ENCODE measurements around the gene EPN1.

The EPN1 gene

DNA sequence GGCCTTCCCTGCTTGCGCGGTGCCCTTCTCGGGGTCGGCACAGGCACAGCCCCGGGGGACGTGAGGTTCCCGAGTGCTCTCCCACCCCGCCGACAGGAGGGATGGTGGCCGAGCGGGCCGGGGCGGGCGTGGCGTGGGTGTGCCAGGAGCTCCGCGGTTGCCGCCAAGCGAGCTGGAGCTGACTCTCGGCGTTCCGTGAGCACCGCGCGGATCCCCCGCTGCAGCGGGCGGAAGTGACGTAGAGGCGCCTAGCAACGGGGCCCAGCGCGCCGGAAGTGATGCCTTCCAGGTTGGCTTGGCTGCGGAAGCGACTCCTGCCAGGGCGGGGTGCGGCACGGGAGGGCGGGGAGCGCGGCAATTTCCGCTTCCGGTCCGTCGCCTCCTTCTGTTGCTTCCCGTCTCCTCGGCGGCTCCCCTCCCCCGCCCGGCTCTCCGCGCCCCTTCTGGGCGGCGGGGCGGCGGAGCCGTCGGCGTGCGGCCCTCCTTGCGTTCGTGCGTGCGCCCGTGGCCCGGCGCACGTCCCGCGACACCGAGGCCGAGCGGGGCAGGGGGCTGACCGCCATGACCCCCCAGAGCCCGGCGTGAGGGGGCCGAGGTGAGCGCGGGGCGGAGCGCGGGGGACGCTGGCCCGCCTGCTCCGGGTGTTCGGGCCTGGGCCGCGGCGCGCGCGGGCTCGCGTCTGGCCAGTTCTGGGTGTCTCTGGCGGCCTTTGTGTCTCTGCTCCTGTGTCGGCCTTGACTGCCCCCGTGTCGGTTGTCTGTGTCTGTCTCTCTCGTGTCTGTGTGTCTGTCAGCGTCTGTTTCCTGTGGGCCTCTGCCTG is at the start of gene EPN1:
Gene EPN1 (plus strand): TSS at position 386 of the 820 bp plus-strand sequence. CDS start 3,402 bp downstream, outside the sequence.
- DNase-seq (ENCODE audit: low read depth, low spot score), result peak; percentile 98

DNA sequence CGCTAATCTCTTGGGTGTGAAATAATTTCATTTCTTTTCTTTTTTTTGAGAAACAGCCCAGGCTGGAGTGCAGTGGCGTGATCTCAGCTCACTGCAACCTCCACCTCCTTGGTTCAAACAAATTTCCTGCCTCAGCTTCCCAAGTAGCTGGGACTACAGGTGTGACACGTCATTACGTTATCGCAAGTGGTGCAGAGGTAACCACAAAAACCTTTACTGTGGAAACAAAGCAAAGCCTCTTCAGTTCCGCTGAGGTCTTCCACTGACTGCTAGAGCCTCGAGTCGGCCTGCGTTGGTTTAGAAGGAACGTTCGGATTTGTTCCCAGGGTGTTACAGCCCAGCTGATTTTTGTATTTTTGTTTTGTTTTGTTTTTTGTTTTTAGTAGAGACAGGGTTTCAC is 48.7 kb upstream of the EPN1 start:
- no peak for DNase-seq (ENCODE audit: low read depth, low spot score)

DNA sequence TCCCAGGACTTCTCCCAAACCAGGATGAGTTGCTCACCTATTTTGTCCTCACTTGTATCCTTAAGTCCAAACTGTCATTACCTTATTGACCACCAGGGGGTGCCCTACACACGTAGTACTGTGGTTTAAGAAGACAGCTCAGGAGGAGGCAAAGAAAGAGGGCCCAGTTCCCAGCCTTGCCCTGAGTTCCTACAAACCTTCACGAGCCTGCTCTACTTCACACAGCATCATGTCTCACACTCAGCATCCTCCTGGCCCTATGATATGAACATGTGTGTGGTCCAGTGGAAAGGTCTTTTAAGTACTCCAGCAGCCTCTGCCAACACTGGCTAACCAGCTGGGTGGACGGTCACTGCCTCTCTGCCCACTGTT is 42.6 kb upstream of the EPN1 start:
- peak; percentile 94 for DNase-seq (ENCODE audit: low read depth, low spot score)

- no peak for DNase-seq (ENCODE audit: low read depth, low spot score)
These were observed 41.2 kb upstream of the EPN1 start for GRCh38 chr19:55633861-55634260.

DNA sequence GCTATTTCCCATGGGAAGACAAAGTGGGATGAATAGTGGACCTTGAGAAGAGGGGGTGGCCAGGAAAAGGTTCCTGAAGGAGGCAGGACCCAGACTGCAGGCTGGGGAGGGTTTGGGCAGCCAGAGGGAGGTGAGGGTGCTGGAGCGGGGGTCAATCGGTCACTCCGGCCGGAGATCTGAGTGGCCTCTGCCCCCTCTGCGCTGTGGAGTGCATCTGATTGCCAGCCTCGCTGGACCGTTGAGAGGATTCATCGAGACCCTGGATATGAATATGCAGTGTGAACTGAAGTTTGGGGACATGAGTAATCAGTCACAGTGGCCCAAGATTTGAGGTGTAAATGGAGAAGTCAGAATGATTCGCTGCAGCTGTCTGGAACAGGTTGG is 39.7 kb upstream of the EPN1 start:
- DNase-seq (ENCODE audit: low read depth, low spot score), result no peak

GRCh38 chr19:55635856-55636440 is 39.1 kb upstream of the EPN1 start:
- DNase-seq (ENCODE audit: low read depth, low spot score), result no peak

DNA sequence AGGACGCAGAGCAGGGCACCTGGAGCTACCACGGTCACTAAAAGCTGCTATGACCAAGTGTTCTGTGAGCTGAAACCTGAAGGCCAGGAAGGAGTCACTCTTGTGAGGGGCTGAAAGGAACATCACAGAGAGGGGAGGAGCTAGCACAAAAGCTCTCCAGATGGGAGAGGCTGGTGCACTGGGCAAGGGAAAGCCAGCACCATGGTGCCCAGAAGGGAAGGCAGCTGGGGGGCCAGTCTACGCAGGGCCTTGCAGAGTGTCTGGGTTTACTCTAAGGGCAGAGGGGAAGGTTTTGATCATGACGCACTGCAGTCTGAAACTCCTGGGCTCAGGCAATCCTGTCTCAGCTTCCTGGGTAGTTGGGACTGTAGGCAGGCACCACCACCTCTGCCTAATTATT is 38.3 kb upstream of the EPN1 start:
- DNase-seq (ENCODE audit: low read depth, low spot score), result no peak

GRCh38 chr19:55637534-55637933 is 37.5 kb upstream of the EPN1 start:
- no peak for DNase-seq (ENCODE audit: low read depth, low spot score)

- DNase-seq (ENCODE audit: low read depth, low spot score), result peak; percentile 41
These were observed 36.1 kb upstream of the EPN1 start for GRCh38 chr19:55638864-55639359.

DNA sequence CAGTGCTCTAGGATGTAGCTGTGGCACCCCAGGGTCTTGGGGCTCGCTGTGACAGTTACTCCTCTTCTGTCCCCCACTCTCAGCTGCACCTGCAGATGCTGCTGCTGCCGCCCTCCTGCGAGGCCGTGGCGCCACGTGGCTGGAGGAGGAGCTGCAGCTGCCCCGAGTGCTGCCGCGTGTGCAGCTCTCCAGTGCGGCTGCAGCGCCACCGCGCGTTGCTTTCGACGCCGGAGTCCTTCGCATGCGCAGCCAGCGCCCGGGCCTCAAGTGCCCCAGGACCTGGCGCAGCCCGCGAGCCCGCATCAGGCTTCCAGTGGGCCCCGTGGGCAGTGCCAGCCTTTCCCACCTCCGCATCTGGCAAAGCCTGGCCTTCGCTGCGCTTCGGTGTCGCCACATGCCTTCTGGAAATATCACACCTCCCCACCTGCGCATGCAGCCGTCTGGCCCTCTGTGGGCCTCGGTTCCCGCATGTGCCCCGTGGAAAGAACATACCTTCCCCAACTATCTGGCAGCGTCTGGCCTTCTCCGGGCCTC is 34.9 kb upstream of the EPN1 start:
- DNase-seq (ENCODE audit: low read depth, low spot score), result peak; percentile 82

- peak; percentile 88 for DNase-seq (ENCODE audit: low read depth, low spot score)
These were observed 34.2 kb upstream of the EPN1 start, which contains the start of gene ZNF580 for GRCh38 chr19:55640577-55641425. TSS of gene ZNF580 (plus strand) at chr19:55641002. CDS start at chr19:55642509, 1,507 bp downstream.

GRCh38 chr19:55641426-55642152 is 33.4 kb upstream of the EPN1 start:
- DNase-seq (ENCODE audit: low read depth, low spot score), result peak; percentile 28

- peak; percentile 45 for DNase-seq (ENCODE audit: low read depth, low spot score)
These were observed 32.6 kb upstream of the EPN1 start for GRCh38 chr19:55642153-55643002.

GRCh38 chr19:55643003-55643886 is 31.8 kb upstream of the EPN1 start, which contains the start of gene ZNF581:
TSS of gene ZNF581 (plus strand) at chr19:55643649. CDS start at chr19:55644572, 923 bp downstream.
- peak; percentile 87 for DNase-seq (ENCODE audit: low read depth, low spot score)

DNA sequence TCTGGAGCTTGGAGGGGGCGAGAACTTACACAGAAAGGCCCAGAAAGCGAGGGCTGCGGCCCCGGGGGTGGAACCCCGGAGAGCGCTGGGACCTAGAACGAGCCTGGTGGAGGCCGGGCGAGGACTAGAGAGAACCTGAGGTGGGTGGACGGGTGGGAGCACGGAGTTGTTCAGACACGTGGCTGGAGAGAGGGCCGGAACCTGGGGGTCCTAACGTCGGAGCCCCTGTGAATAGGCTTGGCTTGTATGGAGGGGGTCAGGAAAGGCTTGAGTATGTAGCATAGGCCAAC is 31.2 kb upstream of the EPN1 start:
- DNase-seq (ENCODE audit: low read depth, low spot score), result no peak

- DNase-seq (ENCODE audit: low read depth, low spot score), result no peak
These were observed 30.7 kb upstream of the EPN1 start for GRCh38 chr19:55644191-55644833.

DNA sequence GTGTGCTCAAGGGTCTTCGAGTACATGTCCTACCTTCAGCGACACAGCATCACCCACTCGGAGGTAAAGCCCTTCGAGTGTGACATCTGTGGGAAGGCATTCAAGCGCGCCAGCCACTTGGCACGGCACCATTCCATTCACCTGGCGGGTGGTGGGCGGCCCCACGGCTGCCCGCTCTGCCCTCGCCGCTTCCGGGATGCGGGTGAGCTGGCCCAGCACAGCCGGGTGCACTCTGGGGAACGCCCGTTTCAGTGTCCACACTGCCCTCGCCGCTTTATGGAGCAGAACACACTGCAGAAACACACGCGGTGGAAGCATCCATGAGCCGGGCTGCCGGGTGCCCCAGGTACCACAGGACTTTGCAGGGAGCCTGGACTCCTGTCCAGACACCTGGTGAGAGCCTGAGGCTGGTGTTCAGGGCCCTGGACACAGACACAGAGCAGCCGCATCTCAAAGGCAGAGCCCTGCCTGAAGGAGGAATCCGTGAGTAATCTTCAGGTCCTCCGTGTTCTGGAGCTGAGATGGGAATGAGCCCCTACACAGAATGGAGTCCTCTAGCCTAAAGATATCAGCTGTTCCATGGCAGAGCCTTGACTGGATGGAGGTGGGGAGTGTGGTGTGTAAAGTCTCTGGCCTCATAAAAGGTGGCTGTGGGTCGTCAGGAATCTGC is 30.0 kb upstream of the EPN1 start:
- DNase-seq (ENCODE audit: low read depth, low spot score), result no peak

- DNase-seq (ENCODE audit: low read depth, low spot score), result no peak
These were observed 29.5 kb upstream of the EPN1 start for GRCh38 chr19:55645512-55645881.
